HEK293 (cell line): ENCODE measurements around the gene SMPDL3A.

ENCODE experiments used
- YY1 ChIP-seq: fragments of 450-650 bp; formaldehyde crosslinking; IDR thresholded peaks from 2 replicates; pipeline ENCODE4 v1.5.1; 2018; ENCODE audit warnings: missing biosample characterization, missing genetic modification characterization
- ZNF549 ChIP-seq: fragments of 450-650 bp; IDR thresholded peaks from 2 replicates; pipeline ENCODE4 v1.5.1; 2018; ENCODE audit warnings: missing biosample characterization, missing genetic modification characterization, mild to moderate bottlenecking, inconsistent platforms, moderate library complexity

GRCh38 chr6:122781716-122782115 lies 7.3 kb upstream of the SMPDL3A start:
- TF ChIP-seq ZNF549 (no peak), YY1 (tag by site-specific recombination) (no peak)
